Amniotic stem cell (primary cell): ENCODE measurements around the gene SLAMF6.
"Not testable (repeated sequence)": the region's sequence is repeated elsewhere in the genome, so short reads cannot be mapped to it uniquely, and the experiment has no call there.

Experiments
- DNase-seq: peaks from one replicate; lab custom pipeline; 2025; lab: John Stamatoyannopoulos, UW

Gene SLAMF6

GRCh38 chr1:160504651-160505050 lies 18.4 kb downstream of the SLAMF6 start:
- no peak for DNase-seq

- no peak for DNase-seq
These were observed 20.0 kb downstream of the SLAMF6 start for GRCh38 chr1:160503087-160503486.

GRCh38 chr1:160500321-160500990 lies 22.6 kb downstream of the SLAMF6 start:
- DNase-seq: no peak

GRCh38 chr1:160499631-160500030 lies 23.4 kb downstream of the SLAMF6 start:
- DNase-seq: no peak

GRCh38 chr1:160498301-160499065 lies 24.6 kb downstream of the SLAMF6 start:
- not testable (repeated sequence) for DNase-seq

- no peak for DNase-seq
These were observed 26.7 kb downstream of the SLAMF6 start for GRCh38 chr1:160496334-160496733.

- no peak for DNase-seq
These were observed 28.4 kb downstream of the SLAMF6 start for GRCh38 chr1:160494620-160495019.

GRCh38 chr1:160492617-160493016 lies 30.4 kb downstream of the SLAMF6 start:
- no peak for DNase-seq

GRCh38 chr1:160491981-160492380 lies 31.1 kb downstream of the SLAMF6 start:
- DNase-seq: no peak

GRCh38 chr1:160491017-160491416 lies 32.0 kb downstream of the SLAMF6 start:
- DNase-seq: no peak

- DNase-seq: no peak
These were observed 33.4 kb downstream of the SLAMF6 start for GRCh38 chr1:160489513-160490261.

- no peak for DNase-seq
These were observed 34.6 kb downstream of the SLAMF6 start for GRCh38 chr1:160488347-160489058.

- no peak for DNase-seq
These were observed 36.6 kb downstream of the SLAMF6 start for GRCh38 chr1:160486453-160486852.

GRCh38 chr1:160483505-160484185 lies 39.4 kb downstream of the SLAMF6 start:
- no peak for DNase-seq

GRCh38 chr1:160481979-160482596 lies 41.0 kb downstream of the SLAMF6 start:
- DNase-seq: no peak

GRCh38 chr1:160480781-160481180 lies 42.3 kb downstream of the SLAMF6 start:
- not testable (repeated sequence) for DNase-seq

- DNase-seq: not testable (repeated sequence)
These were observed 44.0 kb downstream of the SLAMF6 start for GRCh38 chr1:160479091-160479490.

GRCh38 chr1:160474392-160475242 lies 48.4 kb downstream of the SLAMF6 start:
- DNase-seq: no peak

GRCh38 chr1:160472112-160472511 lies 50.9 kb downstream of the SLAMF6 start:
- DNase-seq: no peak

GRCh38 chr1:160471253-160471652 lies 51.8 kb downstream of the SLAMF6 start:
- DNase-seq: no peak
